Fibroblast of lung (primary cell): Measurements from ENCODE around the gene TEX35. TPM values are rescaled to one million over a fixed set of nuclear protein-coding genes. Genes with fewer than 3 reads are reported as not detected.

Experiments
- DNase-seq, 2 donors: peaks; one replicate each; pipeline versions ENCODE4 v3.0.0 to v3.0.0-alpha.2; 2010; ENCODE audit warnings: low read depth in 2 of 2
- H2AFZ ChIP-seq: 2 replicates; pipeline ENCODE4 v1.5.1; 2012; ENCODE audit warnings: low read length, control low read depth, inconsistent platforms
- H3K27ac ChIP-seq: 2 replicates; pipeline ENCODE4 v1.5.1; 2011; ENCODE audit warnings: low read length, control low read depth; ENCODE audit not compliant: insufficient read depth
- H3K27me3 ChIP-seq: 2 replicates; pipeline ENCODE4 v1.5.1; 2011; ENCODE audit warnings: mild to moderate bottlenecking, low read length; ENCODE audit not compliant: control insufficient read depth, insufficient read depth
- H3K36me3 ChIP-seq: 2 replicates; pipeline ENCODE4 v1.5.1; 2011; ENCODE audit warnings: low read length; ENCODE audit not compliant: control insufficient read depth, insufficient read depth
- H3K4me1 ChIP-seq: 2 replicates; pipeline ENCODE4 v1.5.1; 2011; ENCODE audit warnings: low read length; ENCODE audit not compliant: control insufficient read depth, insufficient read depth; ENCODE audit errors: extremely low read depth
- H3K4me2 ChIP-seq: 2 replicates; pipeline ENCODE4 v1.5.1; 2011; ENCODE audit warnings: low read length, control low read depth; ENCODE audit not compliant: insufficient read depth; ENCODE audit errors: extremely low read depth
- H3K4me3 ChIP-seq, 4 experiments: fragments of 200-600 bp in 1 of 4; sonication (generic) in 1 of 4; replicated peaks in 1 of 4; 2 replicates each; pipeline ENCODE4 v1.5.1; 2011 to 2016; ENCODE audit warnings: low read length in 4 of 4, low read depth in 3 of 4, mild to moderate bottlenecking in 3 of 4, control low read depth in 2 of 4, inconsistent platforms in 1 of 4, mixed read lengths in 1 of 4; ENCODE audit not compliant: insufficient read depth in 1 of 4; ENCODE audit errors: control extremely low read depth in 1 of 4
- H3K79me2 ChIP-seq: 2 replicates; pipeline ENCODE4 v1.5.1; 2012; ENCODE audit warnings: mild to moderate bottlenecking, low read length, inconsistent platforms; ENCODE audit not compliant: control insufficient read depth, insufficient read depth
- H3K9ac ChIP-seq: 2 replicates; pipeline ENCODE4 v1.5.1; 2011; ENCODE audit warnings: mild to moderate bottlenecking, low read length, control low read depth; ENCODE audit not compliant: insufficient read depth
- H3K9me3 ChIP-seq: 2 replicates; pipeline ENCODE4 v1.5.1; 2012; ENCODE audit warnings: low read depth, low read length; ENCODE audit not compliant: control insufficient read depth, insufficient read depth
- H4K20me1 ChIP-seq: 2 replicates; pipeline ENCODE4 v1.5.1; 2011; ENCODE audit warnings: low read length; ENCODE audit not compliant: control insufficient read depth, insufficient read depth; ENCODE audit errors: extremely low read depth
- EZH2 ChIP-seq: IDR thresholded peaks from 2 replicates; pipeline ENCODE4 v1.5.1; 2012; ENCODE audit warnings: low read length, control low read depth, mild to moderate bottlenecking; ENCODE audit errors: missing control alignments
- polyA plus RNA-seq, 2 donors: library from polyadenylated mRNA; depleted of rRNA in 1 of 2; stranded (reverse) in 1 of 2; unstranded in 1 of 2; fragments of >200 nt; gene quantifications; 2 replicates each; pipeline ENCODE4 v1.2.1, GENCODE V29; 2011 to 2012; ENCODE audit warnings: missing spikeins in 1 of 2
- total RNA-seq: library from RNA; depleted of rRNA; stranded (reverse); fragments of >200 nt; gene quantifications from 2 replicates; pipeline ENCODE4 v1.2.1, GENCODE V29; 2014
- TF ChIP-seq, protein P1 (sequence below), 2 donors: IDR thresholded peaks in 1 of 2; conservative IDR thresholded peaks in 1 of 2; 1 replicate in 1 of 2; 2 replicates in 1 of 2; pipeline ENCODE4 v1.5.1; 2011 to 2012; ENCODE audit warnings: low read length in 2 of 2, control low read depth in 1 of 2, inconsistent platforms in 1 of 2, low read depth in 1 of 2, mild to moderate bottlenecking in 1 of 2

Gene TEX35
- total and polyA plus RNA-seq, 2 donors (not counting 1 experiment from before 2014, with no cell fraction given), result 0.24 TPM; not detected in 1

DNA sequence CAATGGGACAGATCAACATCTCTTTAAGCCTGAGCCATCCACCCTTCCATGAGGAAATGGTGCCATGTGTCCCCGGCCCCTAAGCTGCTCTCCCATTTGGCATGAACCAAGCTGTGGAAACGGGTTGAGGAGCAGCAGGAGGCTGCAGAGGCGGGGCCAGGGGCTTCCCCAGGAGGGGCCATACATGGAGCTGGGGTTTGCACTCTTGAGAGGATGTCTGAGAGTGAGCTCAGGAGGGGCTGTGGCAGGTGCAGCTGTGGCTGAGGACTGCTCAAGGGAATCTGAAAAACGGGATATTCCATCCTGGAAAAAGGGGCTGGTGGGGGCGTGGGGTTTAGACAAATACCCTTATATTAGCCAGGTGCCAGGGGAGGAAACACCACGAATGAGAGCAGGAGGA lies 9.1 kb upstream of the TEX35 start:
- no peak overlapping the region for H3K27ac ChIP-seq
- no peak overlapping the region for H3K9ac ChIP-seq
- H4K20me1 ChIP-seq, result no peaks in the 10 kb centered on the region
- H3K4me1 ChIP-seq, result no peaks in the 10 kb centered on the region
- H3K9me3 ChIP-seq, result no peaks in the 10 kb centered on the region
- DNase-seq, result no peak
- TF ChIP-seq EZH2, result no peak
- TF ChIP-seq, protein P1, sequence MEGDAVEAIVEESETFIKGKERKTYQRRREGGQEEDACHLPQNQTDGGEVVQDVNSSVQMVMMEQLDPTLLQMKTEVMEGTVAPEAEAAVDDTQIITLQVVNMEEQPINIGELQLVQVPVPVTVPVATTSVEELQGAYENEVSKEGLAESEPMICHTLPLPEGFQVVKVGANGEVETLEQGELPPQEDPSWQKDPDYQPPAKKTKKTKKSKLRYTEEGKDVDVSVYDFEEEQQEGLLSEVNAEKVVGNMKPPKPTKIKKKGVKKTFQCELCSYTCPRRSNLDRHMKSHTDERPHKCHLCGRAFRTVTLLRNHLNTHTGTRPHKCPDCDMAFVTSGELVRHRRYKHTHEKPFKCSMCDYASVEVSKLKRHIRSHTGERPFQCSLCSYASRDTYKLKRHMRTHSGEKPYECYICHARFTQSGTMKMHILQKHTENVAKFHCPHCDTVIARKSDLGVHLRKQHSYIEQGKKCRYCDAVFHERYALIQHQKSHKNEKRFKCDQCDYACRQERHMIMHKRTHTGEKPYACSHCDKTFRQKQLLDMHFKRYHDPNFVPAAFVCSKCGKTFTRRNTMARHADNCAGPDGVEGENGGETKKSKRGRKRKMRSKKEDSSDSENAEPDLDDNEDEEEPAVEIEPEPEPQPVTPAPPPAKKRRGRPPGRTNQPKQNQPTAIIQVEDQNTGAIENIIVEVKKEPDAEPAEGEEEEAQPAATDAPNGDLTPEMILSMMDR (conservative IDR thresholded peaks at IDR 0.05 in 1 of 2, IDR thresholded peaks at IDR 0.05 in 1 of 2; ENCODE audit: low read depth in 1 of 2, low read length in 2 of 2), result no peak
- no peaks in the 10 kb centered on the region for H3K36me3 ChIP-seq
- no peak overlapping the region for H2AFZ ChIP-seq
- no peaks in the 10 kb centered on the region for H3K79me2 ChIP-seq
- no peak overlapping the region for H3K4me3 ChIP-seq
- no peak overlapping the region for H3K4me2 ChIP-seq
- H3K27me3 ChIP-seq, result no peaks in the 10 kb centered on the region

DNA sequence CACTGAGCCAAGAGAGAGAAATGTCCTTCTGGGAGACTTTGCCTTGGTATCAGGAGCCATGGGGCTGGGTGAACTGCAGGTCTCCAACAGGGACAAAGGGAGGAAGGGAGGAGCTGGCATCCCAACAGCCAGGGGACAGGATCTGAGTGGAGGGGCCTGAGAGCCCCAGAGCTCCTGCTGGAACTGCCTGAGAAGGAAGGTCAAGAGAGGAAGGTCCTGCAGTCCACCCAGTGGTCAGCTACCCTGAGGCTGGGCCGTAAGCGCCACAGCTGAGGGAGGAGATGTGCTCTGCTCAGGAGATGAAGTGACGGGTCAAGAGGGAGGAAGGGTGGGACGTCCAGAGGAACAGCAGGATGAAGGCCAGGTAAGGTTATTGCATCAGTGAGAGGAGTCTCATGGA lies 8.6 kb upstream of the TEX35 start:
- TF ChIP-seq, protein P1 (conservative IDR thresholded peaks at IDR 0.05 in 1 of 2, IDR thresholded peaks at IDR 0.05 in 1 of 2; ENCODE audit: low read depth in 1 of 2, low read length in 2 of 2), result no peak
- no peak for TF ChIP-seq EZH2
- DNase-seq, result no peak
- H3K79me2 ChIP-seq, result no peaks in the 10 kb centered on the region
- H3K9ac ChIP-seq, result no peak overlapping the region
- H3K27ac ChIP-seq, result no peak overlapping the region
- H2AFZ ChIP-seq, result no peak overlapping the region
- H3K4me3 ChIP-seq, result no peak overlapping the region
- no peaks in the 10 kb centered on the region for H3K9me3 ChIP-seq
- H3K36me3 ChIP-seq, result no peaks in the 10 kb centered on the region
- no peaks in the 10 kb centered on the region for H3K4me1 ChIP-seq
- no peak overlapping the region for H3K4me2 ChIP-seq
- H3K27me3 ChIP-seq, result no peaks in the 10 kb centered on the region
- no peaks in the 10 kb centered on the region for H4K20me1 ChIP-seq

DNA sequence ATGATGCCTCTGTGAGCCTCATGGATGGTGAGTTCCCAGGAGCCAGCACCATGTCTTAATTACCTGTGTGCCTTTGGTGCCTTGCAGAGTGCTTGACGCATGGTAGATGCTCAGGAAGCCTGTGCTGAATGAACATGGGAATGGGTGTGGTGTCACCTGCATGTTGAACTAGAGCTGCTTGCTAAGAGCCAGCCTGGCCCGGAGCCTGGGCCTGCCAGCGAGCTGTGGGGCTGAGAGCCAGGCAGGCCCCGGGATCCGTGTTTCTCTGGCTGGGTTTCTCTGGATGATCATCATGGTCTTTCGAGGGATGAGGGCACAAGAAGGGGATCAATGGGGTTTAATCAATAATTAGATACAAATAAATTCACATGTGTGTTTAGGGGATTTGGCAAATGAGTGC lies 6.7 kb upstream of the TEX35 start:
- Histone ChIP-seq H3K9ac (no peak overlapping the region), H3K9me3 (no peaks in the 10 kb centered on the region), H3K4me1 (no peaks in the 10 kb centered on the region), H3K27ac (no peak overlapping the region), H3K27me3 (no peaks in the 10 kb centered on the region), H3K4me2 (no peak overlapping the region), H2AFZ (no peak overlapping the region), H3K36me3 (no peaks in the 10 kb centered on the region), H3K79me2 (no peaks in the 10 kb centered on the region), H4K20me1 (no peaks in the 10 kb centered on the region), H3K4me3 (no peak overlapping the region)
- no peak for TF ChIP-seq EZH2
- TF ChIP-seq, protein P1 (conservative IDR thresholded peaks at IDR 0.05 in 1 of 2, IDR thresholded peaks at IDR 0.05 in 1 of 2; ENCODE audit: low read depth in 1 of 2, low read length in 2 of 2), result no peak
- DNase-seq, result no peak
